Panc1 (cell line): ENCODE results near the gene COPS8.

Experiments
- CTCF ChIP-seq: fragments of 450-650 bp; IDR thresholded peaks from 2 replicates; pipeline ENCODE4 v1.5.1; 2017; ENCODE audit warnings: mild to moderate bottlenecking
- POLR2AphosphoS5 ChIP-seq: IDR thresholded peaks from 2 replicates; pipeline ENCODE4 v1.6.1; 2012; ENCODE audit warnings: mild to moderate bottlenecking, low read depth, low read length, moderate library complexity
- TCF7L2 ChIP-seq: IDR thresholded peaks from 2 replicates; pipeline ENCODE4 v1.6.1; 2011; ENCODE audit warnings: mild to moderate bottlenecking, low read depth, low read length, inconsistent platforms
- TF ChIP-seq, protein P1 (sequence below), 2 experiments: IDR thresholded peaks; 2 replicates each; pipeline ENCODE4 v1.6.1; 2011 to 2012; ENCODE audit warnings: low read depth in 2 of 2, control low read depth in 1 of 2, low read length in 1 of 2, mild to moderate bottlenecking in 1 of 2, moderate library complexity in 1 of 2; ENCODE audit not compliant: insufficient read depth in 1 of 2

DNA sequence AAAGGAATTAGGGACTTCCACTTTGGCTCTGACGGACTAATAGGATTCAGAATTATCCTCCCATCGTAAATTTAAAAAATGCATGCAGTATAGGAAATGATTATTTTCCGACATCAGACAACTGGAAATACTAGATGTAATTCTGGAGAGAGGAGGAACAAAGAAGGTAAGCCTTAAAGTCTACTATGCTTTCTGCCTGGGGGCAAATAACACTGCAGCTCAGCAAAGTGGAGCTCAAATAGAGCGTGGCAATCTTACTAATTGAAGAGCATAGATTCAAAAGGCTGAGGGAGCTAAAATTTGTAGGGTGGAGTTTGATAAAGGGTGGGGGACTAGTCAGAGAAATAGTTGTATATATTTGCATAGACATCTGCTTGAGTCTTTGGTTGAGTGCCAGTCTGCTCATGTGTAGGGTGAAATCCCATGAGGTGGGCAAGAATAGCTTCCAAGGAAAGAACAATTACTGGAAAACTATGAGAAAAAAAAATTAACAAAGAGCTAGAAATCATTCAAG is 23.8 kb downstream of the COPS8 start:
- TF ChIP-seq CTCF (no peak), TCF7L2 (no peak), POLR2AphosphoS5 (no peak)
- TF ChIP-seq, protein P1, sequence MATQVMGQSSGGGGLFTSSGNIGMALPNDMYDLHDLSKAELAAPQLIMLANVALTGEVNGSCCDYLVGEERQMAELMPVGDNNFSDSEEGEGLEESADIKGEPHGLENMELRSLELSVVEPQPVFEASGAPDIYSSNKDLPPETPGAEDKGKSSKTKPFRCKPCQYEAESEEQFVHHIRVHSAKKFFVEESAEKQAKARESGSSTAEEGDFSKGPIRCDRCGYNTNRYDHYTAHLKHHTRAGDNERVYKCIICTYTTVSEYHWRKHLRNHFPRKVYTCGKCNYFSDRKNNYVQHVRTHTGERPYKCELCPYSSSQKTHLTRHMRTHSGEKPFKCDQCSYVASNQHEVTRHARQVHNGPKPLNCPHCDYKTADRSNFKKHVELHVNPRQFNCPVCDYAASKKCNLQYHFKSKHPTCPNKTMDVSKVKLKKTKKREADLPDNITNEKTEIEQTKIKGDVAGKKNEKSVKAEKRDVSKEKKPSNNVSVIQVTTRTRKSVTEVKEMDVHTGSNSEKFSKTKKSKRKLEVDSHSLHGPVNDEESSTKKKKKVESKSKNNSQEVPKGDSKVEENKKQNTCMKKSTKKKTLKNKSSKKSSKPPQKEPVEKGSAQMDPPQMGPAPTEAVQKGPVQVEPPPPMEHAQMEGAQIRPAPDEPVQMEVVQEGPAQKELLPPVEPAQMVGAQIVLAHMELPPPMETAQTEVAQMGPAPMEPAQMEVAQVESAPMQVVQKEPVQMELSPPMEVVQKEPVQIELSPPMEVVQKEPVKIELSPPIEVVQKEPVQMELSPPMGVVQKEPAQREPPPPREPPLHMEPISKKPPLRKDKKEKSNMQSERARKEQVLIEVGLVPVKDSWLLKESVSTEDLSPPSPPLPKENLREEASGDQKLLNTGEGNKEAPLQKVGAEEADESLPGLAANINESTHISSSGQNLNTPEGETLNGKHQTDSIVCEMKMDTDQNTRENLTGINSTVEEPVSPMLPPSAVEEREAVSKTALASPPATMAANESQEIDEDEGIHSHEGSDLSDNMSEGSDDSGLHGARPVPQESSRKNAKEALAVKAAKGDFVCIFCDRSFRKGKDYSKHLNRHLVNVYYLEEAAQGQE (IDR thresholded peaks at IDR 0.05; ENCODE audit: insufficient read depth in 1 of 2, low read depth in 2 of 2, low read length in 1 of 2): no peak
